M059J (cell line): ENCODE results near the gene ZNF618. TPM values are rescaled to one million over a fixed set of nuclear protein-coding genes. Genes with fewer than 3 reads are reported as not detected.
"Not testable (repeated sequence)": the region's sequence is repeated elsewhere in the genome, so short reads cannot be mapped to it uniquely, and the experiment has no call there.

Experiments used
- DNase-seq: peaks from one replicate; pipeline ENCODE4 v3.0.0-alpha.2; 2012; ENCODE audit warnings: low read depth
- total RNA-seq: library from RNA; depleted of rRNA; stranded (reverse); fragments of >200 nt; shearing (Covaris generic); gene quantifications from 2 replicates; pipeline ENCODE4 v1.2.3, GENCODE V29; 2014

ZNF618 gene
- total RNA-seq, 1 experiment from 2014 or later, result 5.7 TPM

DNA sequence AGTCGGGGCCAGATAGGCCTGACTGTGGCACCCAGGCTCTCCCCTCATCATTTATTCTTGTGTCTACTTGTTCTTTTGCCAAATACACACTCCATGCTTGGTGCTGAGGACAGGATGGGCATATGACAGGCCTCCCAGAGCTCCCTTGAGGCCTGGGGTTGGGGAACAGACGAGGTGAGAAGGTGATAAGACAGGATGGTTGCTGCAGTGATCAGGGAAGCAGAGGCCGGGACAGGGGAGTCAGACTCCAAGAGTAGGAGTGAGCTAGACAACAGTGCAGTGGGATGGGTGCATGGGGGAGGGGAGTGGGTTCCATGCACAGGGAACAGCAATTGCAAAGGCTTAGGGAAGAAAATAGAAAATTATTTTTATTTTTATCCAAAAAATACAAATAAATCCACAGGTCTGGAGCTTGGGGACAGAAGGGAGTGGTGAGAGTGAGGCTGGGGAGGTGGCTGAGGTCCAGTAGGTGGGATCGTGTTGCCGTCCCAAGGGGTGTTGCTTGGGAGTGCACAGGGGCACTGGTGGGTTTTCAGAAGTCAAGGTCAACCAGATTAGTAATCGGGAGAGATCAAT lies 205.4 kb downstream of the ZNF618 start:
- no peak for DNase-seq

DNA sequence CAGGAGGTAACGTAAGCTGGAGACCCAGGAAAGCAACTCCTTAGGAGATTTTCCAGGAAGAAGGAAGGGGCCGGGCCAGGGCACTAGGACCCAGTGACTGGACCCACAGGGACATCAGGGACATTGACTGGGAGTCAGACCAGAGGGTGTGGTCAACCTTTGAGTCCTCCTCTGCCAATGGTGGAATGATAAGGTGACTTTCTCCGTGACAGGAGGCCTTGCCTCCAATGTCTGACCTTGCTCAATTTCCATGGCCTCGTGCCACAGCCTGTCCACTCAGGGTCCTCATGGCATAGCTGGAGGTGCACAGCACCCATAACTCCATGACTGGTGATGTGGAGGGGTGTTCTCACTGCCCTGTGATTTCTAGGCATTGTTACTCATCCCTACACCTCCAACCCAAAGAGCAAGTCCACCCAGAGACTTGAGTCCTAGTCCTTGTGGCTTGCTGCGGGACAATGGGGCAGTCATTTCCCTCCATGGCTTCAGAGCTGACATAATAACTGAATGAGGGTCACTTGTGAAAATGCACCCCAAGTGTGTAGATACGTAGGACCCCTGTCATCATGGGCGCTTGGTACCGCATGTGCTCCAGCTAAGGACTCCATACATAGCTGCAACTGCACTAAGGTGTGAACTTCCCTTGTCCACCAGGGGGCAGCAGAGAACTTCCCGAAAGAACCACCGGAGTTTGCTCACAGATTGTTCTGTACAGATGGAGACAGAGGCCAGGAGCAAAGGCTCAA lies 206.1 kb downstream of the ZNF618 start:
- peak; percentile 86 for DNase-seq

DNA sequence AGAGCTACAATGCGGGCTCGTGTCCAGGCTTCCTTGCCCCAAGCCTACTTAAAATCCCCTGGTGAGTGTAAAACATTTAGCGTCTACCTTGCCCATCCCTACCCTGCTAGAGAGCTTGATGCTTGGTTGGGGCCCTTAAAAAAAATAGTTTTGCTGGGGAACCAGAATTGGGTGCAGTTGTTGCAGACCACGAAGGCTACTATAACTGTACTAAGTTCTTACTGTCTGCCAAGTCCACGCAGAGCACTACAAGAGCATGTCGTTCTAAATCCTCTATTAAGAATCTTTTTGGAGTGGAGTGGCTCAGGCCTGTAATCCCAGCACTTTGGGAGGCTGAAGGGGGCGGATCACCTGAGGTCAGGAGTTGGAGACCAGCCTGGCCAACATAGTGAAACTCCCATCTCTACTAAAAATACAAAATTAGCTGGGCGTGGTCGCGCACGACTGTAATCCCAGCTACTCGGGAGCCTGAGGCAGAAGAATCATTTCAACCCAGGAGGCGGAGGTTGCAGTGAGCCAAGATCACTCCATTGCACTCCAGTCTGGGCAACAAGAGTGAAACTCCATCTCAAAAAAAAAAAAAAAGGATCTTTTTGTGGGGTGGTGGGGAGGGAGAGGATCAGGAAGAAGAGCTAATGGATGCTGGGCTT lies 206.8 kb downstream of the ZNF618 start:
- DNase-seq, result not testable (repeated sequence)

DNA sequence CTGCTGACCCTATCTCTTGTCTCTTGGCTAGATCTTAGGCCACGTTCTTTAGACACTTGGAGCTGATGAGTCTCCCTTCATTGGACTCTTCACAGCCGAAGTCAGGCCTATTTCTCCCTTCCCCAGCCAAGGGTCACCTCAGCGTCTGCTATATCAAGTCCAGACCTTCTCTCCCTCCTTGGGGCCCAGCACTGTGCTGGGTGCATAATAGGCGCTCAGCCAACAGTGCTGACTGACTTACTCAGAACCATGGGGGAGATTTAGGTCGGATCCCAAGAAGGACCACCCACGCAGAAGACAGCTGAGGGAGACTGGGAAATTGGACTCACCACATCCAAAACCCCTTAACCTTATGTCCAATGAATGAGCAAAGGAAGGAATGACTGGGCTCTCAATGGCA lies 207.6 kb downstream of the ZNF618 start:
- no peak for DNase-seq

DNA sequence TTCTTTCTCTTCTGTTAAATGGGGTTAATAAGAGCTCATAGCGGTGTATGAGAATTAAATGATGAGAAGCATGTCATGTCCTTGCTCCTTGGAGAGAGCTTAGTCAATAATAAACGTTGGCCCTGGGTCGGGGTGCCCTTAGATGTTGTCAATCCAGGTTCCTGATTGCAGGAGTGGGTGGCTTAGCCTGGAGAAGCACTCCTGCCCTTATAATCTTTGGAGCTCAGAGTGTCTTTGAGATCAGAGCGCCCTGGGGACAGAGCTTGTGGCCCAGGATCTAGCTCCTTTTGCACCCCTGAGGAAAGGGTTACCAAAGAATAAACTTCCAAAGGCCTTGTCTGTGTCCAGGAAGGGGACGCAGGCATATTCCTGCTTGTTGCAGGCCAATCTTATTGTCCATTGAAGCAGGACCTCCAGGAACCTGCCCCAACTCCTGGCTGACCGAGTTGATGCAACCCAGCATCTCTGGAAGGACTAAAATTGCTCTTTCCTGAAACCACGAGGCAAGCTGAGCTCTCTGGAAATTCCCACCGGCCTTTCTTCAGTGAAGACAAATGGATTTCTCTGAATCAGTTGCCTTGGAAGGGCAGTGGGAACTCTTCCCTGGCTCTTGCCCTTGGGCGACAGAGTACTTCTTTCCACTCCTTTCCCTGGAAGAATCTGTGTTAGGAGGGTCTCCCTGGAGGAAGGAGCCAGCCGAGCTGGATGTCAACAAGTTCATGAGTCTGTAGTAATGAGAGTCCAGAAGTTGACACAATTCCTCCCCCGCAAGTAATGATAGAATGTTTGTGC lies 208.4 kb downstream of the ZNF618 start:
- DNase-seq, result no peak

DNA sequence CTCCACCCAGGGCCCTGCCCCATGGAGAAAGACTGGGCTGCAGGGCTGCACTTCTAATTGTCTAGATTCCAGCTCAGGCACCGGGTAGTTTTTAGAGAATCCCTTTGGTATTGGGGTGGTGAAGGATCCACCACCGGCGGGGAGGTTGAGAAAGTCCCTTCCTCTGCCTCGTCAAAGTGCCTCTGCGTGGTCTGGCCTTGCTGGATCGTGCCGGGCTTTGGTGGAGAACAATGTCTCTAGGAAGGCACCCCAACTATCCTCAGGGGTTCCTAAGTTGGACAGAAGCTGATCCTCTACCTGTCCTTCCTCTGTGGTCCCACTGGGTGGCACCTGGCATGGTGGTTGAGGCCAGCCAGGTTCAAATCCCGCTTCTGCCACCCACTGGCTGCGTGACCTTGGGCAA lies 209.3 kb downstream of the ZNF618 start:
- DNase-seq, result no peak

DNA sequence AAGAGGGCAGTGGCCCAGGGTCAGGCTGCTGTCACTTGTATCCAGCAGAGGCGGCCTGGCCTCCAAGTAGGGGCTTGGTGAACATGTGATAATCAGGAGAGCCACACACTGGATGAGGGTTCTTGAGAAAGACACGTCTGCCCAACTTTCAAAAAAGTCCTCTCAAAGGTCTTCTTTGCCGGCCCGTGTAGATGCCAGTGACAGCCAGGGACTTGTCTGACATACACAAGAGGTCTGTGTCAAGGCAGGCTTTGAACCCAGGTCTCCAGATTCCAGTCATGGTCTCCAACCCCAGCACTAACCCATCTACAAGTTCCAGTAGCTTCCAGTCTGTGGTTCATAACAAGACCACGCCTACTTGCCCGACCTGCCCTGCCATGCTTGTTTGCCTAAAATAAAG lies 209.9 kb downstream of the ZNF618 start:
- no peak for DNase-seq

DNA sequence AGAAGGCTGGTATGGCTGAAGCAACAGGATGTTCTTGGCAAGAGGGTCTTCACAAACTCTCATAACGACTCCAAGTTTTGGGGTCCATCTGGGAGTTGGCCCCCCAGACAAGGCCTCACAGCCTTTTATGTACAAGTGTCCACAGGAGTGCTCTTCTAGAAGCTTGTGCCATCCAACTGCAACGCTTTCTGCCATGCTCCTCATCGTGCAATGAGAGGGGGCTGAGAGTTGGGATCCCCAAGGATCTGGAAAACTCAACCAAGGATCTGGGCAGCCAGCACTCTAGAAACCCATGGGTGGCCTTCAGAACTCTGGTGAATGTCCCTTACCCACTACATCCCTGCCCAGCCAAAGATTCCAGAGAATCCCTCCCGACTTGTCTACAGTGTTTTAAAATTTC lies 210.5 kb downstream of the ZNF618 start:
- no peak for DNase-seq

DNA sequence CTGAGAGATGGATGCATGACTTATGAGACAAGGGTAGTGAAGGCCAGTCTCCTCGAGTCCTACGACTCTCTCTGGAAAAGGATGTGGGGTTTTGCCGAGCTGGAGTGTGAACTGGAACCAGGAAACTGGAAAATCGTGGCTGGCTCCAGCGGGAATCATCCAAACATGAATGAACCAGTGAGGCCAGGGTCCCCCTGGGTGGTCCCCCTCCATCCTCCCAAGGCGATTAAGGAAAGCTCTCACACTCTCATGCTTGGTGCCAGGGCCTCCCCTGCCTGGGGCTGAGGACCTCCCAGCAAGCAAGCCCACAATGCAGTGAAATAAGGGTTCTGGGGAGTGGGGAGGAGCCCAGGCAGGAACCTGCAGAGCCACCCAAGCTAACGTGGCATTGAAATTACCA lies 211.6 kb downstream of the ZNF618 start:
- no peak for DNase-seq

DNA sequence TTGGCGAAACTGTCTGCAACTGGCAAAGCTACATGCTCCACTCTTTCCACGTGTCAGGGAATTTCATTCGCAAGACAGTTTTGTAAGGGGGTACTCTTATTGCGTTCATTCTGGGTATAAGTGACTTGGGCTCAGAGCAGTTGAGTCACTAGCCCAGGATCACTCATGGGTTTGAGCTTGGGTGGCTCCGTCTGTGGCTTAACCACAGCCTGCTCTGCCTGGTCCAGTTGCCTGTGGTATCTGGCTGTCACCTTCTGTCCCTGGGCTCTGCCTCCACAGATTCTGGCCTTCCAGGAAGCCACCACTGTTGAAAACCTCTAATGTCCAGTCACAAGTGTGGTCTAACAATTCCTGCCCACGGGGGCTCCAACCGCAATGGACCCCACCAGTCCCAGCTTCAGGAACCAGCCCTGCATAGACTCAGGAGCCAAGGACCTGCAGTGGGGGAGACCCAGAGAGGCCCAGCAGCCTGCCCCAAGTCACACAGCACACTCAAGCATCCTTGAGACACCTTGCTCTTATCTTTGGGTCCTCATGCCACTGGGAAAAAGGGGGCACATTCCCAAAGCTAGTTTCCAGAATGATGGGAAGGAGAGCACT lies 212.6 kb downstream of the ZNF618 start:
- no peak for DNase-seq

DNA sequence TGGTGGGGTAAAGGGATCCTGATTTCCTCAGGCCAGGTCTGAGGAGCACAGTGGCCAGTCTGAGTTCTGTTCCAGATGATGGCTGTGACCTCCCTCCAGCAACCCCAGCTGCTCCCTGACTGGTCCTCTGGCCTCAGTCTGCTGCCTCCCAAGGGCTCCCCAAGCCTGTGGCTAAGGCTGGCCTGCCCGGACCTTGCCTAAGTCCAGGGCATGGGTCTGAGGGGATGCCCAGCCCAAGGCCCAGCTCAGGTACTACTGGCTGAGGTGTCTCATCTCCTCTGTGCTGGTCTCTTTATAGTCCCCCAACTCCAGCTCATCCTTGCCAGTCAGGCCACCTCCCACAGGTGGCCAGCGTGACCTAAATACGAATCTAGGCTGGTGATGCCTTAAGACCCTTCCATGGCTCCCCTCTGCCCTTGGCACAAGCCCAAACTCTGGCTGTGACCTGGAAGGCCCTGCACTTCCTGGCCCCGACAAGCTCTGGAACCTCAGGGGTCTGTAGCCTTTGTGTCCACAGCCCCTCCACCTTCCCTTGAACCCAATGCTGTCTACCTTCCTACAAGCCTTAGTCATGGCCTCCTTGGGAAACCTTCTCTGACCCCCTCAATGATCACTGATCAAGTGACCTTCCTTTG lies 213.2 kb downstream of the ZNF618 start:
- no peak for DNase-seq

DNA sequence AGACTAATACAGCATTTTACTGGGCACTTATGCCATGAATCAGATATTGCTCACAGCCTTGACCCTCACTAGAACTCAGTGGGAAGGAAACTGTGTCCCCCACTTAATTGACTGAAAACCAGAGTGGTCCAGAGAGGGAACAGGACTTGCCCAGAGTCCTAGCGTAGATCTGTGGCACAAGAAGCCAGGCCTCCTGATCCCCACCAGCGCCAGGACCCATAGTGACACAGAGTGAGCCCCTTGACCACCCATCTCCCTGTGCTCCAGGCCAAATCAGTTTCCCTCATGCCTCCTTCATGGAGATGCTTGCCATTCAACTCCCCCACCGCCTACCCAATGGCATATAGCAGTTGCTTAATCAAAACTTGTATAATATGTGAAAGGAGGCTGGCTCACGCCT lies 214.7 kb downstream of the ZNF618 start:
- DNase-seq, result no peak

DNA sequence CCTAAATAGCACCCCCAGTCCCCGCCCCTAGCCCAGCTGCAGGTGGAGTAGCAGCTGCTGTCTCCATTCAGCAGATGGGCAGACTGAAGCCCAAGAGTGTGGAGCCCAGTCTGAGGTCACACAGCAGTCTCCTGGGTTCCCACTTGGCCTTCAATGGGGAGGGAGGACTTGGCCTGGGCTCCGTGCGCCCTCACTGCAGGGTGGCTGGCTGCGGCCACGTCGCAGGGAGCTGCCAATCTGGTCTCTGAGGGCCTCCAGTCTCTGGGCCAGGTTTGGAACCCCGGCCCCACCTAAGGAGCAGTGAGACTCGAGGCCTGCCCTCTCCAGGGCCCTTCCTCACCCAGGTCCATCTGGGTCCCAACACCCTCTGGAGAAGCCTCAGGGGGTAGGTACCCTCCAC lies 215.6 kb downstream of the ZNF618 start:
- DNase-seq, result no peak

DNA sequence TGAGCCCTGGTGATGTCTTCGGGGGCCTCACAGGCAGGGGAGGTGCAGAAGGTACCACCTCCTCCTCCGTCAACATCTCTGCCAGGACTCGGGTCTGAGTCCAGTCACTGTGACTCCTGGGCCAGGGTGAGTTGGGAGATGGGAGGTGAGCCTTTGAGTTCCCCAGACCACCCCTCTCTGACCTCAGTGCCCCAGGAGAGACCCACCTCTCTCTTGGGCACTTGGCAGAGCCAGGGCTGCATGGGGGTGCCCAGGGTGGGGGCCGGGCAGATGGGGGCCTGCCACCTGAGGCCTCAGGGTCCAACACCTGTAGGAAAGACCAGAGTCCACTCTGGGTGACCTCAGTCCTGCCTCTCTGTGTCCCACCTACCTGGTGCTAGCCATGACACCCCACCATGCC lies 216.2 kb downstream of the ZNF618 start:
- no peak for DNase-seq

DNA sequence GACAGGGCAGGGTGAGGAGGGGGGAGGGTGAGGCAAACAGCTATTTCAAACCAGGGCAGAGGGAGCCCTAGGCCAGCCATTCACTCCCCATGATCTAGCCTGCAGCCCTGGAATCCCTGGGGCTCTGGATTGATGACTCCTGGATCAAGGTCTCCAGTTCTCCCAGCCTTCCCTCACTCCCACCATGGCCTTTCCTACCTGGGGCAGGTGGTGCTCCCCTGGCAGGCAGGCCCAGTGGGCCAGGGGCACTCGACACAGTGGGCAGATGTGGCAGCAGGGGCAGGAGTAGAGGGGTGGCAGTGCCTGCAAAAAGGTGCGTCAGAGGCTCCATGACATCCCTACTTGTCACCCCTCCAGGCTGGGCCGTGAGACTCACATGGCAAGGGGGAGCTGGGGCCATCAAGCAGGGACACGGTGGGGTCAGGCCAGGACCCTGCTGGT lies 216.9 kb downstream of the ZNF618 start:
- DNase-seq, result no peak

DNA sequence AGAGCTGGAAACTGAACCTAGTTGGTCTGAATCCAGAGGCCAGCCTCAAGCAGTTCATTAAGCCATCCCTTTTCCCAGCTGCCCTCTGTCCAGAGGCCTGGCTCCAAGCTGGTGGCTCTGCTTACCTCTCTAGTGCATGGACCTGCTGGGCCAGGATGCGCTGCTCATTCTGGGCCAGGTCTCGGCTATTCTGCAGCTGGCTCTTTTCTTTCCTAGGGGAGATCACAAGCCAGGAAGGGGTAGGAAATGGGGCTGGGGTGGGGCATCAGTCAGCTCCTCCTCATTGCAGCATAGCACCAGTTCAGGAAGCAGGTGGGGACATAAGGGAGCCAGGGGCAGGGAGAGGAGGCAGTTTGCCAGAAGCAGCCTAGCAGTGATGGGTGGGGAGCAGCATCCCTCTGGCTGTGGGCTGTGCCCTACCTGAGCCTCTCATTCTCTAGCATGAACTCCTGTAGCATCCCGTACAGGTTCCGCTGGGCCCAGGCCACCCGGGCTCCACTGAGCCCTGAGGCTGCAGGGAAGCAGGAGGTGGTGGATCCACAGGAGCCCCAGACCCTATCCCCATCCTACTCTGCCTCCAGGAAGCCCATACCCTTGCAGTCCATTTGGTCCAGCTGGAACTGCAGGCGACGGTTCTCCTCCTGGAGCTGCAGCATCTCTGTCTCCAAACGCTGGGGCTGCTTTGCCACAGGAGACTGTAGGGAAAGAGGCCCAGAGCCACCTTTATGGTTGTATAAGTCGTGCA lies 217.8 kb downstream of the ZNF618 start:
- no peak for DNase-seq

DNA sequence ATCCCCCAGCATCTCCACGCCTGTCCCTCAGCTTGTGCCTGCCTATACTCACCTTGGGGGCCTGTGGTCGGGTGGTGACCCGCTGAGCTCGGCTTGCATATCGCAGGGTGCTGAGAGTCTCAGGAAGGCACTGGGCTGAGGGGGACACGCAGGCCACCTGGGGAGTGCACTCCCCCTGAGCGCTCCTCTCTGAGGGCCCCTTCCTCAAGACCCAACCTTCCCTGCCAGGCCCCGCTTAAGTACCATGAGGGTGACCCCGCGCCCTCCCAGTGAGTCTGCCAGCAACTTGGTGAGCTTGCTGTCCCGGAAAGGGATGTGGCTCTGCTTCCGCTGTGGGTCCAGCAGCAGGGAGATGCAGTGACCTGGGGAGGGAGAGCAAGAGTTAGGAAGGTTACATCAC lies 218.9 kb downstream of the ZNF618 start:
- DNase-seq, result no peak

DNA sequence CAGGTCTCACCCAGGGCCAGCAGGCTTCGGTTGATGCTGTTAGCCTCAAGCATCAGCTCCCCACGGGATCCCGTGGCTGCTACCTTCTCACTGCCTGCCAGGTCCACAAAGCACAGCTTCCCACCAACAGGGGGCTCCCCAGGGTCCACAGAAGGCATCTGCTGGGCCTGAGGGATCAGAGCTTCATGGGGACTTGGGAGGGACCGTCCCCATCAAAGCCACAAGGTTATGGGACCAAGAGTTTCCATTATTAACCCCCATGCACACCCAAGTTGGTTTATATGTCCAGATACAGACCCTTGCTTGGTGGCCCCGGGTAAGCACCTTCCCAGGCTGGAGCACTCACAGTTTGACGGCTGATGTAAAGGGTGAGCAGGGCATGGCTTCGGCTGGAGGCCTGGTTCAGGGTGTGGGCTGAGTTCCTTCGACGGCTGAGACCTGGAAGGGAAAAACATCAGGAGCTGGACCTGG lies 220.0 kb downstream of the ZNF618 start:
- no peak for DNase-seq

DNA sequence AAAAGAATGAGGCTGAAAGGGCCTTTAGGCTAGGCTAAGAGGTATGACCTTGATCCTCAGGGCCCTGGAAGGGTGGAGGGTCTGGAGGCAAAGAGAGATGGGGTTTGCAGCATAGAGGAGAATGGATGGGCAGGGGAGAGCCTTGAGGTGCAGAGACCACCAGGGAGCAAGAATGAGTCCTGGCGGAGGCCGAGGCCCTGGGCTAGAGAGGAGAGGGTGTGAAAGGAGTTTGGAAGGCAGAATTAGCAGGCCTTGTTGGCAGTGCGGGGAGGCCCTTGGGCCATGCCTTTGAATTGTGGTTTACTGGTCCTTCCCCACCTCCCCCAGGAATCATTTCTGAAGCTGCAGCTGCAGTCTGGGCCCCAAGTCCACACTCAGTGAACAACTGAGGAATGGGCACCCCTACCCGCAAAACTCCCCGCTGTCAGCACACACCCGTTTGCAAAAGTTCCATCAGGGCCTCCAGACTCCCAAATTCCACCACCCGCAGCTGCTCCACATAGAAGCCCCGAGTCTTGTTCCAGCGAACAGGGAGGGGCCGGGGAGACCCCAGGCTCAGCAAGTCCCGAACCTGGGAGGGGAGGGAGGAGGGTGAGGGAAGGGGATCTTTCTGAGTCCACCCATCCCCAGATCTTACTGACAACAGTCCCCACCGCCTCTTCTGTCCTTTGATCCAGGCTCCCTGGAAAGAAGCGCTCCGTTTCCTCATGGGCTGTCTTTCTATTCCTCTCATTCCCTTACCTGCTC lies 220.9 kb downstream of the ZNF618 start:
- DNase-seq, result no peak

DNA sequence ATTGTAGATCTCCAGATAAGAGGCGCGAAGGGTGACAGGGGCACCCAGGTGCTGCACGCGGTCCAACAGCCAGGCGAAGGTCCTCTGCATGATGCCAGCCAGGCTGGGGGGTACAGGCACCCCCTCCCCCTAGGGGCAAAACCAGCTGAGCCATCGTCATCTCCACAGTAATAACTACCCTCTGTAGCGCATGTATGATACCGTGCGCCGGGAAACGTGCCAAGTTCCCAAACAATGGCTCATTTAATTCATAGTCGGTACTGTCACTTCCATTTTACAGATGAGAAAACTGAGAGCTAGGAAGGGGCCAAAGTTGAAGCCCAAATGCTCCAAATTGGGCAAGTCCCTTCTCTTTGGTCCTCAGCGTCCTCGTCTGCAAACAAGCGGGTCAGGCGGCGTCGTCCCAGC lies 221.5 kb downstream of the ZNF618 start:
- peak; percentile 37 for DNase-seq
